ENCODE data around the gene CAMK1G. TPM values are rescaled to one million over a fixed set of nuclear protein-coding genes. Genes with fewer than 3 reads are reported as not detected.

Gene CAMK1G
- total and polyA plus RNA-seq, 9 of the 15 experiments (the other 6 are each of a cell fraction or from before 2014, with no cell fraction given): not detected

- CTCF ChIA-PET (ENCODE audit: low intra/inter-chr PET ratio): no interaction called here
These were observed 52.3 kb downstream of the CAMK1G start for GRCh38 chr1:209635850-209636249.

GRCh38 chr1:209641832-209642172, 58.3 kb downstream of the CAMK1G start:
- peak overlapping the region; percentile 27 to 76; a peak in 2 of 4 replicates for H3K9ac ChIP-seq (ENCODE audit: insufficient read depth in 1 of 2, low read depth in 2 of 2, low read length in 2 of 2)
- H3K4me1 ChIP-seq (replicated peaks in 1 of 2; ENCODE audit: control insufficient read depth in 2 of 2, insufficient read depth in 2 of 2, low read length in 2 of 2): peaks cover 27 to 49% of the 10 kb centered on the region in 2 experiments
- H3K9me1 ChIP-seq (ENCODE audit: control insufficient read depth, insufficient read depth, low read length): no peaks in the 10 kb centered on the region
- no peaks in the 10 kb centered on the region for H3K9me3 ChIP-seq (replicated peaks; ENCODE audit: control insufficient read depth, insufficient read depth, low read depth, low read length)
- no peaks in the 10 kb centered on the region for H4K20me1 ChIP-seq (replicated peaks; ENCODE audit: control insufficient read depth, insufficient read depth, low read length)
- H3K79me2 ChIP-seq (ENCODE audit: control insufficient read depth, insufficient read depth, low read length): no peaks in the 10 kb centered on the region
- no peak overlapping the region for H3K4me3 ChIP-seq
- BruUV-seq (replicated peaks): no TSS peak
- peak overlapping the region; percentile 52 for H3K4me2 ChIP-seq (ENCODE audit: insufficient read depth, low read length)
- WGBS (ENCODE audit: insufficient coverage, low coverage, missing lambda C conversion rate): 47% methylated on average over 5 of the region's 5 CpGs
- no peaks in the 10 kb centered on the region for H3K36me3 ChIP-seq (ENCODE audit: control insufficient read depth, insufficient read depth, low read length)
- POLR2A ChIA-PET: interaction anchor here (0.6 to 2.7 kb wide), 6 partner anchors 8 to 89 kb away, joined by 3 to 15 read pairs (median 4); partner anchors contain the start of genes G0S2 and LAMB3
- ATAC-seq (peak; percentile 22), FAIRE-seq (no peak), DNase-seq (ENCODE audit: extremely low read depth in 1 of 4, low spot score in 3 of 4) (peak in 1 of 4 experiments; percentile 34)
- CTCF ChIA-PET (ENCODE audit: low intra/inter-chr PET ratio): no interaction called here
- in situ Hi-C loops (cut with MboI) (no loop called here), intact Hi-C loops (cut with micrococcal nuclease) (no loop called here)
- peak overlapping the region; percentile 78 for H2AFZ ChIP-seq (ENCODE audit: low read depth, low read length)
- no peaks in the 10 kb centered on the region for H3K27me3 ChIP-seq (ENCODE audit: control insufficient read depth in 2 of 2, insufficient read depth in 2 of 2, low read length in 2 of 2)
- peak overlapping the region; percentile 1; the same call in 1 of the 3 replicates for H3K27ac ChIP-seq (ENCODE audit: extremely low read depth, low read depth, low read length)
- TF ChIP-seq NUFIP1 (IDR thresholded peaks at IDR 0.05; ENCODE audit: partially characterized antibody): no peak
- TF ChIP-seq IRF1 (CRISPR knock-in tag; IDR thresholded peaks at IDR 0.05; ENCODE audit: borderline replicate concordance): no peak
- no peak for TF ChIP-seq DNMT1 (IDR thresholded peaks at IDR 0.05)
- no peak for TF ChIP-seq ZNF512 (tag; IDR thresholded peaks at IDR 0.05)
- TF ChIP-seq BMI1 (IDR thresholded peaks at IDR 0.05; ENCODE audit: low read length): no peak
- 0 out of 2 replicates have a peak, but pooled peaks have one; percentile 39 for TF ChIP-seq ZNF592 (IDR thresholded peaks at IDR 0.05)
- TF ChIP-seq MCM7 (IDR thresholded peaks at IDR 0.05): no peak
- no peak for TF ChIP-seq PHF20 (IDR thresholded peaks at IDR 0.05; ENCODE audit: partially characterized antibody)

More at GRCh38 chr1:209635850-209636249, 52.3 kb downstream of the CAMK1G start:
- Histone ChIP-seq H3K36me3 (ENCODE audit: control insufficient read depth, insufficient read depth, low read length) (no peaks in the 10 kb centered on the region), H3K4me1 (replicated peaks in 1 of 2; ENCODE audit: control insufficient read depth in 2 of 2, insufficient read depth in 2 of 2, low read length in 2 of 2) (peaks cover 0 to 5% of the 10 kb centered on the region in 2 experiments; a peak in 2 of 5 replicates), H3K9ac (ENCODE audit: insufficient read depth in 1 of 2, low read depth in 2 of 2, low read length in 2 of 2) (no peak overlapping the region), H3K4me3 (no peak overlapping the region), H3K9me3 (replicated peaks; ENCODE audit: control insufficient read depth, insufficient read depth, low read depth, low read length) (no peaks in the 10 kb centered on the region), H3K9me1 (ENCODE audit: control insufficient read depth, insufficient read depth, low read length) (no peaks in the 10 kb centered on the region), H4K20me1 (replicated peaks; ENCODE audit: control insufficient read depth, insufficient read depth, low read length) (no peaks in the 10 kb centered on the region), H3K27ac (ENCODE audit: extremely low read depth, low read depth, low read length) (no peak overlapping the region), H2AFZ (ENCODE audit: low read depth, low read length) (no peak overlapping the region), H3K27me3 (ENCODE audit: control insufficient read depth in 2 of 2, insufficient read depth in 2 of 2, low read length in 2 of 2) (peaks cover 0 to 10% of the 10 kb centered on the region in 2 experiments; a peak in 3 of 5 replicates), H3K4me2 (ENCODE audit: insufficient read depth, low read length) (no peak overlapping the region), H3K79me2 (ENCODE audit: control insufficient read depth, insufficient read depth, low read length) (no peaks in the 10 kb centered on the region)
- DNase-seq (ENCODE audit: extremely low read depth in 1 of 4, low spot score in 3 of 4) (no peak), FAIRE-seq (no peak), ATAC-seq (no peak)
- POLR2A ChIA-PET: no interaction called here
- WGBS (ENCODE audit: insufficient coverage, low coverage, missing lambda C conversion rate): 2% methylated on average over 5 of the region's 5 CpGs
- no TSS peak for BruUV-seq (replicated peaks)
- in situ Hi-C loops (cut with MboI): loop anchor here (5.0 kb wide), 1 partner anchor 51 kb away; no protein-coding TSS in a partner anchor
- TF ChIP-seq RFX7 (CRISPR knock-in tag; IDR thresholded peaks at IDR 0.05): no peak
- TF ChIP-seq DNMT1 (IDR thresholded peaks at IDR 0.05): no peak
- peak; percentile 97 for TF ChIP-seq ZNF134 (CRISPR knock-in tag; conservative IDR thresholded peaks at IDR 0.05)
- TF ChIP-seq TARDBP (IDR thresholded peaks at IDR 0.05): no peak
- no peak for TF ChIP-seq LEF1 (IDR thresholded peaks at IDR 0.05)
- TF ChIP-seq ZNF384 (IDR thresholded peaks at IDR 0.05; ENCODE audit: low read depth, low read length): no peak
- intact Hi-C loops (cut with micrococcal nuclease): no loop called here
